ENCODE data around the gene SINHCAF. TPM values are rescaled to one million over a fixed set of nuclear protein-coding genes. Genes with fewer than 3 reads are reported as not detected.

Gene SINHCAF
- total and polyA plus RNA-seq, 9 of the 15 experiments (the other 6 are each of a cell fraction or from before 2014, with no cell fraction given), result 73.2 to 185 (median 110) TPM

- TF ChIP-seq E4F1 (CRISPR knock-in tag; IDR thresholded peaks at IDR 0.05; ENCODE audit: borderline replicate concordance), result no peak
- TF ChIP-seq ZNF197 (CRISPR knock-in tag; IDR thresholded peaks at IDR 0.05; ENCODE audit: low read depth), result peak; percentile 88
- no peak for TF ChIP-seq SMAD2 (IDR thresholded peaks at IDR 0.05; ENCODE audit: low read depth, low read length)
- TF ChIP-seq TAF9B (IDR thresholded peaks at IDR 0.05; ENCODE audit: partially characterized antibody), result peak; percentile 77
- TF ChIP-seq MAZ (CRISPR knock-in tag; conservative IDR thresholded peaks at IDR 0.05 in 1 of 2, IDR thresholded peaks at IDR 0.05 in 1 of 2), result peak; percentile 57 to 84; a peak in 3 of 4 replicates
- TF ChIP-seq NRF1 (conservative IDR thresholded peaks at IDR 0.05 in 1 of 2, IDR thresholded peaks at IDR 0.05 in 1 of 2), result peak; percentile 99
- peak; percentile 96 for TF ChIP-seq POLR2B (IDR thresholded peaks at IDR 0.05; ENCODE audit: low read depth, partially characterized antibody)
- no peak for TF ChIP-seq HEY1 (CRISPR knock-in tag; IDR thresholded peaks at IDR 0.05; ENCODE audit: borderline replicate concordance)
- no peak for TF ChIP-seq RFX1 (IDR thresholded peaks at IDR 0.05)
- TF ChIP-seq ARNT (IDR thresholded peaks at IDR 0.05), result peak in 1 of 2 experiments; percentile 30; a peak in 2 of 4 replicates
- peak; percentile 30; the same call in 1 of the 2 replicates for TF ChIP-seq CC2D1A (IDR thresholded peaks at IDR 0.05)
- TF ChIP-seq ZNF316 (IDR thresholded peaks at IDR 0.05), result no peak
- 0 out of 2 replicates have a peak, but pooled peaks have one; percentile 43 for TF ChIP-seq DNMT1 (IDR thresholded peaks at IDR 0.05)
- peak; percentile 97 for TF ChIP-seq ZBTB2 (IDR thresholded peaks at IDR 0.05)
- peak; percentile 27; the same call in 1 of the 2 replicates for TF ChIP-seq GABPA (tag; conservative IDR thresholded peaks at IDR 0.05; ENCODE audit: low read depth)
- TF ChIP-seq MNT (conservative IDR thresholded peaks at IDR 0.05), result peak; percentile 48 to 63; a peak in 2 of 4 replicates
- TF ChIP-seq RBM14 (IDR thresholded peaks at IDR 0.05; ENCODE audit: borderline replicate concordance, insufficient read depth, low read depth, low read length), result no peak
- TF ChIP-seq CTCFL (IDR thresholded peaks at IDR 0.05; ENCODE audit: borderline replicate concordance, insufficient read depth, low read depth, low read length, poor library complexity, severe bottlenecking), result no peak
- peak; percentile 64; the same call in 1 of the 2 replicates for TF ChIP-seq NBN (IDR thresholded peaks at IDR 0.05; ENCODE audit: low read depth)
- no peak for TF ChIP-seq ZNF76 (CRISPR knock-in tag; IDR thresholded peaks at IDR 0.05; ENCODE audit: borderline replicate concordance)
Observed at GRCh38 chr12:31325877-31326631, at the start of gene SINHCAF (continued).

Data from K562 (cell line).